HG02610 (cell line): ENCODE data around the gene DOK7.

Source experiments
- ATAC-seq: cut with Tn5 transposase; IDR thresholded peaks from one replicate; pipeline ENCODE4 v1.9.1; 2021; ENCODE audit warnings: mild to moderate bottlenecking, moderate library complexity; ENCODE audit not compliant: unreplicated experiment

Gene DOK7

DNA sequence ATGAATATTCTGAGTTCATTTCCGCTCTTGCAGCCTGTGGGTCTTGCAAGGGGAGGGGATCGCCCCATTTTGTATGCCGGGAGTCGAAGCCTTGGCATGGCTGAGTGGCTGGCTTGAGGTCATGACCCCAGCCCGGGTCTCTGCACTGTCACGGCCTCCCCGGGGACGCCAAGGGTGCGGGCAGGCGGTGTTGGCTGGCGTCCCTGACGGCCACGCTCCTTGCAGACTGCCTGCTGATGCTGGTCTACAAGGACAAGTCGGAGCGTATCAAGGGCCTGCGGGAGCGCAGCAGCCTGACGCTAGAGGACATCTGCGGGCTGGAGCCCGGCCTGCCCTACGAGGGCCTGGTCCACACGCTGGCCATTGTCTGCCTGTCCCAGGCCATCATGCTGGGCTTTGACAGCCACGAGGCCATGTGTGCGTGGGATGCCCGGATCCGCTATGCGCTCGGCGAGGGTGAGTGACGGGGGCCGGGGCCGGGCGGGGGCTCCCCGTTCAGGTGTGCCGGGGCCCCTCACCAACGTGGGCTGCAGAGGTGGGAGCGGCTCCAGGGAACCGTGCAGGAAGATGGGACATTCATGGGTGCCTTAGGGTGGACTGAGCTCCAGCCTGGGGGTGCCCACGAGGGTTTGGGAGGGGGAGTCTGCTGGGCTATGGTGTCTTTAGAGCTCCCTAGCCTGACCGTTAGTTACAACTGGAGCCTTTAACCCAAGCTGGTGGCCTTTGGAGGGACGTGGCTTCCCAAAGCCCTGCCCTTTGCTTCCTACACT lies 10.3 kb downstream of the DOK7 start:
- ATAC-seq, result no peak

DNA sequence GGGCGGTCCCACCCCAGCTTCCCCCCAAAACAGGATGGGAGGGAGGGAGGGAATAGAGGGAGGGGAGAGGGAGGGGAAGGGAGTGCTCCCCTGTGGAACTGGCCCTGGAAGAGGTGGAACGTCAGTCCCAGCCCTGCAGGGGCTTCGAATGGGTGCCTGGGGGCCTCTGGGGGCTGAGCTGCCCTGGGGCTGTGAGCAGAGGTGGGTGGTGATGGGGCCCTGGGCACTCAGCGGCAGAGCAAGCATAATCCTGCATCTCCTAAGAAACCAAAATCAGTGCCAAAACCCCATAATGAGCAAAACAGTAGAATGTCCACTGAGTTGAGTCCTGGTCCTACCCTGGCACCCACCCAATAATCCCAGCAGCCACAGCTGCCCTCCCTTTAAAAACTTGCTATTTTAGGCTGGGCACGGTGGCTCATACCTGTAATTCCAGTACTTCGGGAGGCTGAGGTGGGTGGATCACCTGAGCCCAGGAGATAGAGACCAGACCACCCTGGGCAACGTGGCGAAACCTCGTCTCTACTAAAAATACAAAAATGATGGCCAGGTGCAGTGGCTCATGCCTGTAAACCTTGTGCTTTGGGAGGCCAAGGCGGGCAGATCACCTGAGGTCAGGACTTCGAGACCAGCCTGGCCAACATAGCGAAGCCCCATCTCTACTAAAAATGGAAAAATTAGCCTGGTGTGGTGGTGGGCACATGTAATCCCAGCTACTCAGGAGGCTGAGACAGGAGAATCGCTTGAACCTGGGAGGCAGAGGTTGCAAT lies 11.1 kb downstream of the DOK7 start:
- no peak for ATAC-seq

DNA sequence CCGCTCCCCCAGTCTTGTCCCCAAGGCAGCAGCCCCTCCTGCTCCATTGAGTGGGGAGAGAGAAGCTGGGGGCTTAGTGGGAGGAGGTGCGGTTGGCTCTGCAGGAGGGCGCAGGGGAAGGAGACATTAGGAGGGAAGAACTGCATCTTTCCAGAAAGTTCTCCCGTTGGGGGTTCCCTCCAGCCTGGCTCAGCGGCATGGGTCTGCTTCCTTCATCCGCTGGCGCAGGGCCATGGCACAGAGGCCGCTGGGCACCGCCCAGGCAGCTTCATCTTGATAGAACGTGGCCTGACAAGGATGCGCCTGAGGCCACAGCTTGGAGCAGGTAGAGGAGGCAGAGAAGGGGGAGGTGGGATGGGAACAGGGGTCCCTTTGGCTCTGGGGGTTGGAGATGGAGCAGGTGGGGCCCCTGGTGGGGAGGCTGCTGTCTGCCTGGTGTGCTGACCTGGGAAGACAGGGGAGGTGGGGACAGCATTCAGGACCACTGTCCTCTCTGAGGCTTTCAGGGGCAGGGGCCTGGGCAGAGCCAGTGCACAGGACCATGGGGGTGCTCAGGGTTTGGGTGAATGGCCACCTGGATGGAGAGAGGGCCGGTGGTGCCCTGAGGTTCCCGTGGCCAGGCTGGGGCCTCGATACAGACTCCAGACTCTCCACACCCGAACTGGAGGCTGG lies 12.1 kb downstream of the DOK7 start:
- ATAC-seq, result no peak

DNA sequence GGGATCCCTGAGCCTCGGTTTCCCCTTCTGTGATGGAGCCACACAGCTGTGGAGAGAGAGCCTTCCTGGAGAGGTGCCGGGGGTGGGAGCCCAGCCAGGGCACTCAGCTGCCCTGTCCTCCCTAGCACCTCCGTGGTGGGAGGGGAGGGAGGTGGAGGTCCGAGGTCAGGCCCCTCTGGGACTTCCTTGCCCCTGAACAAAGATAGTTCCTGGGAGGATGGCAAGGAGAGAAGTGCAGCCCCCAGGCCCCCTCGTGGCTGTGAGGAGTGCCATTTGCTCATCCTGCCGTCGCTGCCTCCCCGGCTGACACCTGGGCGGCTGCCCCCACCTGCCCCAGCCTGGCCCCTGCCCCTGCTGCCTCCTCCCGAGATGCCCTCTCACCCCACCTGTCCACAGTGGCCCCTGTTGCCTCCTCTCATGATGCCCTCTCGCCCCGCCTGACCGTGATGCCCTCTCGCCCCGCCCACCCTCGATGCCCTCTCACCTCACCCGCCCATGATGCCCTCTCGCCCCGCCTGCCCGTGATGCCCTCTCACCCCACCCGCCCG lies 12.7 kb downstream of the DOK7 start:
- ATAC-seq, result no peak

DNA sequence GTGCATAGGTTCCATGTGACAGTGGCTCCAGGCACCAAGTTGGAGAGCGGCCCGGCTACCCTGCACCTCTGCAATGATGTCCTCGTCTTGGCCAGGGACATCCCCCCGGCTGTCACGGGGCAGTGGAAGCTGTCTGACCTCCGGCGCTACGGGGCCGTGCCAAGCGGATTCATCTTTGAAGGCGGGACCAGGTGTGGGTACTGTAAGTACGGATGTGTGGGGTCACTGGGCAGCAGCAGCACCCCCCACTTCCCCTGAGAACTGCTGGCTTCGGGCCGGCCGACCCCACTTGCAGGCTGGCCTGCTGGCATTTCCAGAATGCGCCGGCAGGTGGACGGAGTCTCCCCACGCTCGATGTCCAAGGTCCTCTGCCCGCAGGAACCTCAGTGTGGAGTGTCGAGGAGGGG lies 13.2 kb downstream of the DOK7 start:
- no peak for ATAC-seq

DNA sequence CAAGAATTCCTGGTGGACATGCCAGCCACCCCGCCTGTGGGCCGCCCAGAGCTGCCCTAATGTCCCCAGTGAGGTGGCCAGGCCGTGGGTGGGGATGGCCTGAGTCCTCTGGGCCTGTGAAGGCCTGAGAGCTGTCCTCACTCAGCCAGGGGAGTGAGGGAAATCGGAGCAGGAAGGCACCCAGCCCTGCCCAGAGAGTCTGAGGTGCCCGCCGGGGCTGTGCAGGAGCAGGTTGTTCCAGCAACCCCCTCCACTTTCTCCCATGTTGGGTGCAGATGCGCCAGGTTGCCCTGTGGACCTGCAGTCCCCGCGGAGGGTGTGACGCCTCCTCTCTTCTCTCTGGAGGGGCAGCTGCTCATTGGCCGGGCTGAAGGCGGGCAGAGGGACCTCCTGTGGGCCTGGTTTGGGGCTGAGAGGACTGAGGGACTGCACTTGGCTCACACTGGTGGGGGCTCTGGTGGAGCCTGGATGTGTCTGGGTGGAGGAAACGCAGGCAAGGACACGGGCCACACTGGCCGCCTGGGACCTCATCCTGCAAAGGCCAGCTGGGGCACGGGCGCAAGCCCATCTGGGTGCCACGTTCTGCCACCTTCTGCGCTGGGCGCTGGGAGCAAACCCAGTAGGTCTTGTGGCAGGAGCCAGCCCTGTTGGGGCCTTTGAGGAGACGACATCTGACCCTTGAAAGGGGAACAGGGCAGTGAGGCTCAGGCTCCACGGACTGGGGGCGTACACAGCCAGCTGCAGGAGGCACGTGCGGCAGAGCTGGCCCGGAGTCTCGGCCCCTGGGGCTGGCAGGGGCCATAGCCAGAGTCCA lies 14.0 kb downstream of the DOK7 start:
- ATAC-seq, result no peak

DNA sequence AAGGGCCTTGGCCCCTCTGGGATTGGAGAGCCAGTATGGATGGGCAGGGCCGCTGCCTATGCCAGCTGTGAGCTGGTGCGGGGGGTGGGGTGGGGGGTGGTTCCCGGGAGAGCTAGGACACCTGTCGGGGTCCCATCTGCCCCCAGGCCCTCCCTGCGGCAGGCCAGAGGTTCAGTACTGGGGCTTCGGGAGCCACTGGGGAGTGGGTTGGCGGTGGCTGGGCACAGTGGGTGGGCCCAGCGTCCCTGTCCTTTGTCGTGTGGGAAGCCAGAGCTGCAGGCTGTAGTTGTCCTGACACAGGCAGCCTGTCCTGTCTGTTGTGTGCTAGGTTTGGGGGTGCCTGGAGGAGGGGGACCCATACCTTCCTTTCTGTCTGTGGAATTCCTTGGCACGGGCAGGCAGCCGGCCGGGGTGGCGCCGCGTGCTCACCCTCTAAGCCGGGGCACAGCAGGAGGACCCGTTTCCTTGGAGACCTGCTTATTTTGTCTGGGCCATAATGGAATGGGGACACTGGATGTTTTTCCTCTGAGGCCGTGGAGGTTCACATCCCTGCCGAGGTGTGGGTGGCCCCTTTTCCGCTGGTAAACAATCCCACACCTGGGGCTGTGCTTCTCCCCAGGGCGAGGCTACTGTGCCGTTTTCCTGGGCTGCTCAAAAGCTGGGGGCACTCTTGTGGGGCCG lies 14.8 kb downstream of the DOK7 start:
- no peak for ATAC-seq

DNA sequence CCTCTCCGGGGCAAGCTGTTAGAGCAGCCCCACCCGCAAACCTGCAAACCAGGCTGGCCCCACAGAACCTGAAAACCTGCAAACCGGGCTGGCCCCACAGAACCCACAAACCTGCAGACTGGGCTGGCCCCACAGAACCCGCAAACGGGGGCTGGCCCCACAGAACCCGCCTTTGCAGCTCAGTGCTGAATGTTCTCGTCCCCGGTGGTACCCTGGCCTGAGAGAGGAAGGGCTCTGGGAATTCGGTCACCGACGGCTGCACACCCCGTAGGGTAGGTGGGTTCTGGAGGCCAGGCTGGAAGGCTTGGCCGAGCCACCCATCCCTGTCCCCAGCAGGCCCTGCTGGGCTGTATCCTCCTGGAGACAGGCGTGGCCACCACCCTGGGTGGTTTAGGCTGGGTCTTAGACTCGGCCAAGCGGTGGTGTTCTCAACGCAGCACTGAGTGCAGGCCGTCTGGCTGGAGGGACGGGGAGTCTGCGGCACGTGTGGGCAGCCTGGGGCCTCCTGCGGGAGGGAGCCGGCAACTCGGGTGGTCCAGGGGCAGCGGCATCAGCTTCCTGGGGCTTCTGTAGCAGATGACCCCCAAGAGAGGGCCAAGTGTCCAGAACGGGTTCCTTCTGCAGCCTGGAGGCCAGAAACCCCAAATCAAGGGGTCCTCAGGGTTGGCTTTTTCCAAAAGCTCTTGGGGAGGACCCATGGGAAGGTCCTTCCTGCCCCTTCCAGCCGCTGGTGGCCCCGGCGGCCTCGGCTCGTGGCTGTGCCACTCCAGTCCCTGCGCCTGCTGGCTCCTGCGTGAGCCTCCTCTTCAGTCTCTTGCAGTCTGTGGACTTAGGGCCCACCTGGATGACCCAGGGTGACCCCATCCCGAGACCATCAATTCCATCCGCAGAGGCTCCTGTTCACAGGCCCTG lies 15.6 kb downstream of the DOK7 start:
- ATAC-seq, result no peak

DNA sequence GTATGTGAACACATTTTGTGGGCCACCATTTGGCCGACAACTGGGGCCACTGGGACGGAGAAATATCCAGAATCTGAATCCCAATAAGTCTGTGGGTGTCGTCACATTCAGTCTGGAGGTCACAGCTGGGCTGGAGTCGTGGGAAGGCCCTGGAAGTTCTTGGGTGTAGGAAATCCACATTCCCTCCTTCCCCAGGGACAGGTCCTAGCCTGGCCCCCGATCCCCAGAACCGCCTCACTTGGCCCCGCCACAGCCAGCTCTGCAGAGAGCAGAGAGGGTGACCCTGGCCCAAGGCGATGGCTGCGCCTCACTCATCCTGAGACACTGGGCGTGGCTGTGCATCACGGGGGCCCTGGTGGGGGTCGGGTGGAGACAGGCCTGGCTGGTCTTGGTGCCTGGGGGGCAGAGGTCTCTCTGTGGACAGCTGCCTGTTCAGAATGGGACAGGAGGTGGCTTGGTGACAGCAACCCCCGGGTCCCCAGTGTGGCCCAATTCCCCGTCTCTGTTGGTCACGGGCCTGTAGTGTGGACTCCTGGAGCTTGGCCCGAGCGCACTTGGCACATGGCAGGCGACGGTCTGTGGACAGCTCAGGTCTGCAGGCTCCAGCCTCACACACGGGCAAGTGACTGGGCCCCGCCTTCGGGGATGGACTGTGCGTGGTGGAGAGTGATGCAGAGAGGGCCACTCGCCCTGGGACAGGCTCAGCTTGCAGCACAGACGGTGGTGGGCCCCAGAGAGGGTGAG lies 16.4 kb downstream of the DOK7 start:
- no peak for ATAC-seq

DNA sequence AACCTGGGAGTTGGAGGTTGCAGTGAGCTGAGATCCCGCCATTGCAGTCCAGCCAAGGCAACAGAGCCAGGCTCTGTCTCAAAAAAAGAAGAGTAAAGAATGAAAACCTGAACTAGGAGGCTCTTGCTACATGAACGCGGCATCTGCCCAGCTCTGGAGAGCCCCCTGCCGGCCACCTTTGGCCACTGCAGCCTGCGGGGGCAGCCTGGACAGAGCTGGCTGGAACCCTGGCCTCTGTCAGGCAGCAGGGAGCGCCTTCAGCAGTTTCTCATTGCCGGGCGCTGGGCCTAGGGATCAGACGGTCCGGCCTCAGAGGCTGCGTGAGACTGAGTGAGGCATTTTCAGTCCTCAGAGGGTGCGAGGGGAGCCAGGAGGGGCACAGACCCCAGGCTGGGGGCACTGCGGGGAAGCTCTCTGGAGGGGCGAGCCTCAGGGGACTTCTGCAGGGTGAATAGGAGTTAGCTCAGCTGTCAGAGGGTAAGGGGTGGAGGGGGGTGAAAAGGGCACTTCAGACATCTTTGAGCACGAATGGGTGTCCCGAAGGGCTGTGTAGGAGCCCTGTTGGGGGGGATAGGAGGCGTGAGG lies 17.5 kb downstream of the DOK7 start:
- ATAC-seq, result no peak

DNA sequence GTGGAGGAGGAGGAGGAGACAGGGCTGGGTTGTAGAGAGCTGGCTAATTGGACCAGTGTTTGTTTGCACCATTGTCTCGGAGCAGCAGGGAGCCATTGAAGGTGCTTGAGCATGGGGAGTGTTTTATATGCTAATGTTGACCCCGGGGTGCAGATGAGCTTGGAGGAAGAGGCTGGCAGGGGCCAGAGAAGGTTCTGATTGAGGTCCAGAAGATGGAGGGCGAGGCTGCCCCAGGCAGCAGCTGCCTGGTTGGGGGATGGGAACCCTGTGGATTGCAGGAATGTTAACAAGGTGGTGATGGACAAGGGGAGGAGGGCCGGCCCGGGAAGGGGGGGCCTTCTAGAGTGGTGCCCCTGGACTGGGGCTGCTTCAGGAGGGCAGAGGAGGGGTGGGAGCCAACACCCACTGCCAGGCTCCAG lies 18.0 kb downstream of the DOK7 start:
- ATAC-seq, result no peak

DNA sequence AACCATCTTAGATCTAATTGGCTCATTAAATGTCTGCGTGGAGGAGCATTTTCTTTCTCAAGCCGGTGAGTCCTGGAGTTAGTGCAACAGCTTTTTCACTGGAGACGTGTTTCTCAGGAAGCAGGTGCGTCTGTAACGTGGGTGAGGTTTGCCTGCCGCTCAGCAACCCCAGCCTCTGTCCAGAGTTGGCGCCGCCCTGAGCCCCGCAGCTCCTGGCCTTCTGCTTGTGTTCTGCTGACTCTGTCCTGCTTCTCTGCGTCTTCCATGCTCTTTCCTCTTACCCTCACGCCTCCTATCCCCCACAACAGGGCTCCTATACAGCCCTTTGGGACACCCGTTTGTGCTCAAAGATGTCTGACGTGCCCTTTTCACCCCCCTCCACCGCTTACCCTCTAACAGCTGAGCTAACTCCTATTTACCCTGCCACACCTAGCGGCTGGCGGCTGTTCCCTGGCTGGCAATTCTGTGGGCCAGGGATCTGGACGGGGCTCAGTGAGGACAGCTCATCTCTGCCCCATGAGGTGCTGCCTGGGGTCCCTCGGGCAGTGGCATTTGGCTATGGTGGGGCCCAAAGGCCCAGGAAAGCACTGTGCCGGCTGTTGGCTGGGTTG lies 18.8 kb downstream of the DOK7 start:
- ATAC-seq, result no peak

DNA sequence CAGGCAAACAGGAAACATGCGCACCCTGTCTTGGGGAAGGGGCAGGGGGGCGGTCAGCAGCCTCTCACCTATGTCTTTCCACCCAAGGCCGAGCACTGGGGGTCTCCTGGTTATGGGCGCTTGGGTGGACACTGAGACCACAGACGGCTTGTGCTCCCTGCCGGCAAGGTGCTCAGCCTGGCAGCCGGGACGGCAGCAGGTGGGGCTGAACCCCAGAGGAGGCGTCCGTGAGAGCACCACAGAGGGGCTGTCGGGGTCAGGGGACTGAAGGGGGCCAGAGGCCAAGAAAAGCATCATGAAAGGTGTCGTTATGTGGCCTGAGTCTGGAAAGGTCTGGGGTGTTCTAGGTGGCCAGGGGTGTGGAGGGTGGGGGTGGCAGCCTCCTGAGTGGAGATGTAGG lies 19.6 kb downstream of the DOK7 start:
- no peak for ATAC-seq

DNA sequence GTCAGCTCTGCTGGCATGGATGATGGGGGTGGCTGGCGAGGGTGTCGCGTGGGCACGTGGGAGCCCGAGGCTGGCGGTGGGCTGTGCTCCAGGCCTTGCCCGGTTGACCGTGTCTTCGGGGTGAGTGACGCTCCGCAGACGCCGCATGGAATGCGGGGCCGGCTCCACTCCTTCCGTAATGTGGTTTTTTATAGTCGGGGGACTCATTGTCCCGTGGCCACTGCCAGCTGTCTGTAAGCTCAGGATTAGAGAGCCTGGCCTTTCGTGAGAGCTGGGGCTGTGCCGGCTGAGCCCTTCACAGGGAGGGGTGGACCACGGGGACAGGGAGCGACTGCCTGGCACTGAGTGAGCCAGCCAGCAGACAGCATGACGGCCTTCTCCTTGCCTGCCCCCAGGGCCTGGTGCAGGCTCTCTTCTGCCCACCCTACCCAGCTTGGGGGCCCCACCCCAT lies 20.4 kb downstream of the DOK7 start:
- ATAC-seq, result no peak

DNA sequence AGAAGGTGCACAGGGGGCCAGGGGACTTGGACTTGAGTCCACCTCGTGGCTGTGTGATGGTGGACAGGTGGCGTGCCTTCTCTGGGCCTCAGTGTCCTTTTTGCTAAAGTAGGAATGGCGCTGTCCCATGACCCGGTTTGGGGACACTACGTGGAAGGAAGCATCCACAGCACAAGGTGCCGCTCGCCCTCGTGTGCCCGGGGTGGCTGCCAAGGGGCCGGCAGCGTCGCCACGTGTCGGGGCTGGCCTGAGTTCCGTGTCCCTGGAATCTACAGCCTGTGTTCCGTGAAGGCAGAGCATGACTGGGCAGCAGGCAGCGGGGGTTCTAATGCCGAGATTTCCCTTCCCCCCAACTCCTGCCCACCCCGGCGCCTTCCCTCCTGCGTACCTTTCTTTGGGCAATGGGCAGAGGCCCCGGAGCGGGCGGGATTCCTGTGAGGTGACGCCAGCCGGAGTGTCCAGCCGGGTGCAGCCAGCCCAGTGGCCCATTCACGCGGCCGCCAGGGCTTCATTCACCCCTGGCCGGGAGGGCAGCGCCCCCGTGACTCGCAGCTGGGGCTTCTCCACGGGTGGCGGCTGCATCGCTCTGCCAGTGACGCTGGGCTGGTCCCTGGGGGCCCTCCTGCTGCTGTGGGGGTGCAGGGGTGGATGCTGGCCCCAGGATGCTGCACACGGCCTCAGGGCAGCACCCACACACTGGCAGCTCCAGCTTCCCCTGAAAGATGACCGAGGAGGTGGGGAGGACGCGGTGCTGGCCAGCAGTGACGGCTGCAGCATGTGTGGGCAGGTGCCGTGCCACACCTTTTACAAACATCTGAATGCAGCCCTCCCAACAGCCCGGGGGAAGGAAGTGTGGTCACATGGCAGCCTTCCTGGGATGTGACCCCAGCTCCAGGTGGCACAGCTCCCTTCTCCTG lies 21.2 kb downstream of the DOK7 start:
- ATAC-seq, result no peak

DNA sequence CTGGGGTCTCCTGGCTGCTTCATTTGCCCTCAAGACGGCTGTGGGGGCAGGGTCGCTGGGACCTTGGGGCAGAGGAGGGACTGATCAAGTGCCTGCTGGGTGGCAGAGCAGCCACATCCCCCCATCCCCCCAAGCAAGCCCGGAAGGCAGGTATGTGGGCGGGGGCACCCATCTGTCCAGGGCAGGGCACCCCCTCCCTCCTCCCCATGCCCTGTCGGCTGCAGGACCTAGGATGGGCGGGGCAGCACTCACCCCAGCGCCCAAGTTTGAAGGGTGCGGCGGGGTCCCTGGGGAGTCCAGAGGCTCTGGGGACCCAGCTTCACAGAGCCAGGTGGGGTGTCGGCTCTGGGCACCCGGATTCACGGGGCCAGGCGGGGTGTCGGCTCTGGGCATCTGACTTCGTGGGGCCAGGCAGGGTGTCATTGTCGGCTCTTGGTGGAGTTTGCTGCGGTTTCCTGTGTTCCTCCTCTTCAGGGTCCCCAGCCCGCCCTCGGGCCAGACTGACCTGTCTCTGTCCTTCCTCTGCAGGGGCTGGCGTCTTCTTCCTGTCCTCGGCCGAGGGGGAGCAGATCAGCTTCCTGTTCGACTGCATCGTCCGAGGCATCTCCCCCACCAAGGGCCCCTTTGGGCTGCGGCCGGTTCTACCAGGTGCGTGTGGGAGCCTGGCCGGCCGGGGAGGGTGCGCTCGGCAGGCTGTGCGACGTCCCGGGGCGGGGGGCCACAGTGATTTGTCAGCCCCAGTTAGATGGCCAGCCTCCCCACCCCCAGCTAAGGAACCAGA lies 22.1 kb downstream of the DOK7 start:
- no peak for ATAC-seq
